T-helper 2 cell (primary cell): ENCODE data around the gene ACSF3.

ENCODE experiments used
- DNase-seq, 5 experiments: peaks; one replicate each; pipeline versions ENCODE4 v3.0.0 to v3.0.0-alpha.2; 2012 to 2022

ACSF3 gene

GRCh38 chr16:89145406-89146161 is 51.9 kb downstream of the ACSF3 start:
- no peak for DNase-seq

- DNase-seq: no peak
These were observed 52.8 kb downstream of the ACSF3 start for GRCh38 chr16:89146211-89147005.

GRCh38 chr16:89147085-89147817 is 53.6 kb downstream of the ACSF3 start:
- no peak for DNase-seq

- no peak for DNase-seq
These were observed 55.7 kb downstream of the ACSF3 start for GRCh38 chr16:89149386-89149785.

GRCh38 chr16:89150090-89150835 is 56.6 kb downstream of the ACSF3 start:
- no peak for DNase-seq

- DNase-seq: no peak
These were observed 57.3 kb downstream of the ACSF3 start for GRCh38 chr16:89150981-89151380.

- no peak for DNase-seq
These were observed 59.4 kb downstream of the ACSF3 start for GRCh38 chr16:89152831-89153700.

GRCh38 chr16:89153848-89154271 is 60.2 kb downstream of the ACSF3 start:
- DNase-seq: no peak

- DNase-seq: no peak
These were observed 60.9 kb downstream of the ACSF3 start for GRCh38 chr16:89154390-89155183.

GRCh38 chr16:89155184-89155679 is 61.6 kb downstream of the ACSF3 start:
- DNase-seq: no peak

GRCh38 chr16:89155851-89156739 is 62.4 kb downstream of the ACSF3 start:
- DNase-seq: no peak

- no peak for DNase-seq
These were observed 63.3 kb downstream of the ACSF3 start for GRCh38 chr16:89156740-89157645.

- DNase-seq: no peak
These were observed 64.1 kb downstream of the ACSF3 start for GRCh38 chr16:89157778-89158177.

GRCh38 chr16:89159066-89159849 is 65.6 kb downstream of the ACSF3 start:
- DNase-seq: no peak

GRCh38 chr16:89159850-89160354 is 66.2 kb downstream of the ACSF3 start:
- no peak for DNase-seq

GRCh38 chr16:89160977-89161701 is 67.5 kb downstream of the ACSF3 start:
- DNase-seq: no peak
